T-helper 1 cell treated with Interleukin-12 subunit alpha and Interleukin-12 subunit beta and Interleukin-4 antibody, amounts not matched to agents 30 ng/mL and 1 ng/mL, for 36 hours (primary cell): ENCODE measurements around the gene SLC35B2. TPM values are rescaled to one million over a fixed set of nuclear protein-coding genes. Genes with fewer than 3 reads are reported as not detected.
"Not testable (repeated sequence)": the region's sequence is repeated elsewhere in the genome, so short reads cannot be mapped to it uniquely, and the experiment has no call there.

Experiments used
- intact Hi-C: fragments of 100-400 bp; cut with micrococcal nuclease; formaldehyde crosslinking; loops from one replicate; pipeline ENCODE4 v1.15.1; 2024
- total RNA-seq: library from RNA; stranded (reverse); gene quantifications from 2 replicates; pipeline ENCODE4 v1.2.3, GENCODE V29; 2022

The SLC35B2 gene
- total RNA-seq, 1 donor from 2014 or later, result 31.6 TPM

DNA sequence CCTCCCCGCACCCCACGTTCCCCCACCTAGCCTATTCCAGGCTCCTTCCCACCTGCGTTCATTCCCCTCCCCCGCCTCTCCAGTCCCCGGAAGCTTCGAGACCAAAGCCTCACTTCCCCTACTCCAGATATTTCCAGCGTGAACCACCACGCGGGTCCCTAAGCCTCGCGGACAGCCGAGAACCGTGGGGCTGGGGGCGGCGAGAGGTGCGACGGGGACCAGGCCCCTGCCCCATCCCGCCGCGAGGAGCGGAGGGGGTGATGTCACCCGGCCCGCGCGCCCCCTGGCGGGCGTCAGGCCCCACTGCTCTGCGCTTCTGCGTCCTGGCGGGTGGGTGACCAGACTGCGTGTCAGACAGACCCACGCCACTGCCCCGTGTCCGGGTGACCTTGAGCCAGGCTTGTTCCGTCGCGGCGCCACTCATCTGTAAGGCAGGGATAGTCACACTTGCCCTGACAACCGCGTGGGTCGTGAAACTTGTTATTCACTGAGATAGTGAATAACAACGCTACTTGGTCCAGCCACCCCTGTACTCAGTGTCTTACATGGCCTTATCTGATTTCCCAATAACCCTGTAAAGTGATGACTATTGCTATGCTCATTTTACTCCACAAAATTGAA lies 19.4 kb downstream of the SLC35B2 start:
- intact Hi-C loops, result loop anchor here (1.0 kb wide), 4 partner anchors 8 to 142 kb away; no protein-coding TSS in a partner anchor

DNA sequence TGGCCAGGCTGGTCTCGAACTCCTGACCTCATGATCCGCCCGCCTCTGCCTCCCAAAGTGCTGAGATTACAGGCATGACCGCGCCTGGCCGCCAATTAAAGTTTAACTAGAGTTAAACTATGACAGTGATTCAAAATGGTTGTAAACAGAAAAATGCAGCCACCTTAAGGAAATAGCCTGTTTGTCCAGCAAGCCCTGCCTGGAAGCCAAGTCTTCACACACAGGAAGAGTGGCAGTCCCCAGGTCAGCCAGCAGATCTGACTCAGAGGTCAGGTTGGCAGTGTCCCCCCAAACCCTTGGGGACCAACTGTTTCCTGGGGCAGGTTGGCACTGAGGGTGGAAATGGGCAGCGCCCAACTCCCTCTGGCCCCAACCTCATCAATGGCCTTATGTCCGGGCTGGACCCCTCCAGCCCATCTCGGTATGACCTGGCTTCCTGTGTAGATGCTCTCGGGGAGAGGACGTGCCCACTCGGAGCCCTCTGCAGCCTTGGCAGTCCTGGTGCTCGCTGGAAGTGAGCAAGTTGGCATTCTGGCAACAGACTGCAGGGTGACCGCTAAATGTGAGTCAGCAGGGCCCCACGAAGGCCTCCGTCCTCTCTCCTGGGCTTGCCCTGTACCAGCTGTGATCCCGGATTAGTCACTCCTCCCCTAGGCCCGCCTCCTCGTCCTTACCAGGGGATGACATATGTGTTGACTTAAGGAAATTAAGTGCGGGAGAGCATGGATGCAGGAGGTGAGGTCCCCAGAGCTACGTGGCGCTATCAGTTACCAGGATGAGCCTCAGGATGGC lies 20.1 kb downstream of the SLC35B2 start:
- intact Hi-C loops, result loop anchor here (1.0 kb wide), 4 partner anchors 9 to 141 kb away; no protein-coding TSS in a partner anchor

DNA sequence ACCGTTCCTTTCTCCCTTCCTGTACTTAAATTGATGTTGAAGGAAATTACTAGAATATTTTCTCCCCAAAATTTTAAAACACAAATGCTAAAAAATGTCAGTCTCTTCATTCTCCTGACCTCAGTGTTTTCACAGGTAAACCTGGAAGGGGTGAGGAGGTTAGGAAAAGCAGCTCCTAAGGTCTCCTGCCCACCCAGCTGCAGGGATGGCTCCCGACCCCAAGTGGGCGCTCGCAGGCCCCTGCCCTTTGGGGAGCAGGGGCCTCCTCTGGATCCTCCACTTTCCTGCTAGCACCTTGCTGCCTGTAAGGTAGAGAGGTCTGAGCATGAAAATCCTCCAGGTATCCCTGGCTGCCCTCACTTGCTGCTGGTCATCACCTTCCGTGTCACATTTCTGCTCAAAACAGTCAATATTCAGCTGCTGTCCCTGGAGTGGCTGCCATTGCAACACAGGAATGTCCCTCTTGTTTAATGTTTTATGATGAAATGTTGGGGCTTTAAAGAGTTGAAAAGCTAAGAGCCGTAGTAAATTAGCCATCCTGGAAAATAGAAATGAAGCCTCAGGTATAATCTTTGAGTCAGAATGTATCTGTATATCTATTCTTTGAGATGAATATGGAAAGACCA lies 21.3 kb downstream of the SLC35B2 start:
- intact Hi-C loops, result no loop called here

DNA sequence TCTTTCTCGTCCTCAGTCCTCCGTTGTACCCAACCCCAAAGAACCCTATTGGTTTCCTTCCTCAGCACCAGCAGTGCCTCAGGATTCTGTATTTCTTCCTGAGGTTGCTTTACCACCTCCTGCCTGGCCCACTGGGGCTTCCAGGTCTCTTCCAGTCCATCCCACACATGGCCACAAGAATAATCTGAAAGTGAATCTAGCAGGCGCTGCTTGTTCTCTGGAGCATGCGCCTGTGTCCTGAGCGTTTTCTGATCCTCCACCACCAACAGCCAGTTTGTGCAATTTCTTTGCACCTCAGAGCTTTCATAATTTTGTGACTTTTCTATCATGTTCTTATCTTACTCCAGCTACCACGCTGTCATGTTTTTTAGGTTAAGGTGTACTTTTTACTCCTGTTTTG lies 22.1 kb downstream of the SLC35B2 start:
- intact Hi-C loops, result no loop called here

DNA sequence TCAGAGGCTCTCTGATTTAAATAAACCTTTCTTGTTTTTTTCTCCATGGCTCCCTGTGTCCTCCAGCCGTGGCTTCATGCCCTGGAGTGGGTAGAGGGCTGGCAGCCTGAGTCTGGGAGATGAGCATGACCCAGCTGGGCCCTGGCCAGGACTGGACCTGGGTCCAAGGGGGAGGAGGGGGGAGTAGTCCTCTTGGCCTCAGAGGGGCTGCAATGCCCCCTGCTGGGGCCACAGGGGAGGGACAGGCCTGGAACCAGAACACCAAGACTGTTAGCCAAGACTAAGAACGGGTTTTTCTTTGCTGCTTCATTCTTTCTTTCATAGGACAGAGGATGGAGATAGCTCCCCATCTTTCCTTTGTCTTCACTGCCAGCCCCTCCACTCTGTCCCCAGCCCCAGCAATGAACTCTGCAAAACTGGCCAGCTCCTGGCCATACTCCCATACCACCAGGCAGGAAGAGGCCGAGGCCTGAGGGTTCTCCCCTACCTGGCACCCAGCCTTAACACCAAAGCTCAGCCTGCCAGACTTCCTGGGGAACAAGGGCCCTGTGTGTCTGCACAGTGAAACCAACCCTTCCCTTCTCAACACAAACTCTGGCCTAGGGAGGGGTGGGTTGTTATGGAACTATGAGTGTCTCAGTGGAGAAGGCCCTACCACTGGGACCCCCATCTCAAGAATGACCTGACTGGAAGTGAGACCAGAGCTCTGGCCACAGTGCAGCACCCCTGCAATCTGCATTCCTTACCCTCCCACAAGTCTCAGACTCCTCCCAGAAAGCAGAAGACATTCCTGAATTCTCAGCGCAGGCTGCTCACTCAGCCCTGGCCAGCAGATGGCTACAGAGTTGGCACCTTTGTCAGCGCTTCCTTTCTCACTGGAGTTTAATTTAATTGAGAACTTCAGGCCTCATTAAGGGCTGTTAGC lies 23.0 kb downstream of the SLC35B2 start:
- intact Hi-C loops, result no loop called here

DNA sequence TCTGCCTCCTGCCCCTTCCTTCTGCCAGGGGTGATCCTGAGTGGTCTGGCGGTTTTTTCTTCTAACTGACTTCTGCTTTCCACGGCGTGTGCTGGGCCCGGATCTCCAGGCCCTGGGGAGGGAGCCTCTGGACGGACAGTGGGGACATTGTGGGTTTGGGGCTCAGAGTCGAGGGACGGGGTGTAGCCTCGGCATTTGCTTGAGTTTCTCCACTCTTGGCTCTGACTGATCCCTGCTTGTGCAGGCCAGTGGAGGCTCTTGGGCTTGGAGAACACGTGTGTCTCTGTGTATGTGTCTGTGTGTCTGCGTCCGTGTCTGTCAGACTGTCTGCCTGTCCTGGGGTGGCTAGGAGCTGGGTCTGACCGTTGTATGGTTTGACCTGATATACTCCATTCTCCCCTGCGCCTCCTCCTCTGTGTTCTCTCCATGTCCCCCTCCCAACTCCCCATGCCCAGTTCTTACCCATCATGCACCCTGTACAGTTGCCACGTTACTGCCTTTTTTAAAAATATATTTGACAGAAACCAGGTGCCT lies 23.7 kb downstream of the SLC35B2 start:
- intact Hi-C loops, result no loop called here

DNA sequence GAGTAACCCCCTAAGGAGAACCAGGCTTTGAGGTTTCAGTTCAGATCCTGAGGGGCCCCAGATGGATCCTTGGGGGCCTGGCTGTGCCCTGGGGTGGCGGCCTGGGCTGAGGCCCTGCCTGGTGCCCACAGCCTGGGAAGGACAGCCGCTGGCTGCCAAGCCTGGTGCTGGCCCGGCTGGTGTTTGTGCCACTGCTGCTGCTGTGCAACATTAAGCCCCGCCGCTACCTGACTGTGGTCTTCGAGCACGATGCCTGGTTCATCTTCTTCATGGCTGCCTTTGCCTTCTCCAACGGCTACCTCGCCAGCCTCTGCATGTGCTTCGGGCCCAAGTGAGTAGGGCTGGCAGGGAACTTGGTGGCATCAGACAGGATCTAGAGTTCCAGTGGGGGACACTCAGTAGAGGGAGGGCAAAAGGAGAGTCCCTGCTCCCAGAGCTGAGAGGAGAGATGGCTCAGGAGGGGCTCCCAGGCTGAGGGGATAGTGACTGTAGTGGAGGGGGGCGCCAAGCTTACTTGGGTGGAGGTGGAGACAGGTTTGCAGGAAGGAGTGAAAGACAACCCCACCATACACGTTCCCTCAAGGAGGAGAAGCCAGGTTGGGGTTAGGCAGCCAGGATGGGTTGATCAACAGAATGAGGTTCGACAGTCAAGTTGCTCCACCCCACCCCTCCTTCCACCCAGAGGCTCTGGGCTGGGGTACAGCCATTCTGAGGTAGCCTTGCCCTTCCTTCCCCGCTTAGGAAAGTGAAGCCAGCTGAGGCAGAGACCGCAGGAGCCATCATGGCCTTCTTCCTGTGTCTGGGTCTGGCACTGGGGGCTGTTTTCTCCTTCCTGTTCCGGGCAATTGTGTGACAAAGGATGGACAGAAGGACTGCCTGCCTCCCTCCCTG lies 24.4 kb downstream of the SLC35B2 start:
- intact Hi-C loops, result no loop called here

DNA sequence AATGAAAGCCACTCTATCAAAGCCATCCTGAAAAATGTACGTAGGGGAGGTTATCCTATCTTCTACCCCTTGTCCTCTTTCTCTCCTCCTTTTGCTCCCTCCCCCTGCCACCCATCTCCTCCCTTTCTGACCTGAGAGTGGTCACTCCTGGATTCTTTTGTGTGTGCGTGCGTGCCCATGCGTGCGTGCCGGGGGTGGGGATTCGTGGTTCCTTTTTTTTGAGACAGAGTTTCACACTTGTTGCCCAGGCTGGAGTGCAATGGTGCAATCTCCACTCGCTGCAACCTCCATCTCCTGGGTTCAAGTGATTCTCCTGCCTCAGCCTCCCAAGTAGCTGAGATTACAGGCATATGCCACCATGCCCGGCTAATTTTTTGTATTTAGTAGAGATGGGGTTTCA lies 25.9 kb downstream of the SLC35B2 start:
- intact Hi-C loops, result not testable (repeated sequence)

DNA sequence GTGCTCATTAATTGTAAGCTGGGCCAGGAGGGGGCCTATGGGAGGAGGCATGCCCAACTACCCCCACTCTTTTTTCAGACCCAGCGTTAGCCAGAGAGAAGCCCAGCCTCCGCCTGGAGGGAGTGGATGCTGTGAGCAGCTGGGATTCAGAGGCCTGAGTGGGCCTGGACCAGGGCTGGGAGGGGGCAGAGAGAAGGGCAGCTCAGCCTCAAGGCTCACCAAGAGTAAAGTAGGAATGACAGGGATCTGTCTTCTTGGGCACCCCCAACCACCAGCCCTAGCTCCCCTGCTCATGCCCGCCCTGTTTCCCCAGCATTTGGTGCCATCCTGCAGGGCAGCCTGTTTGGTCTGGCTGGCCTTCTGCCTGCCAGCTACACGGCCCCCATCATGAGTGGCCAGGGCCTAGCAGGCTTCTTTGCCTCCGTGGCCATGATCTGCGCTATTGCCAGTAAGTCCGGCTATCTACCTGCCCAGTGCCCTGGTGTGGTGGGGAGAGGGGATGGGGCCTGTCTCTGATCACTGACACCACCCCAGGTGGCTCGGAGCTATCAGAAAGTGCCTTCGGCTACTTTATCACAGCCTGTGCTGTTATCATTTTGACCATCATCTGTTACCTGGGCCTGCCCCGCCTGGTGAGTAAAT lies 27.2 kb downstream of the SLC35B2 start:
- intact Hi-C loops, result no loop called here

DNA sequence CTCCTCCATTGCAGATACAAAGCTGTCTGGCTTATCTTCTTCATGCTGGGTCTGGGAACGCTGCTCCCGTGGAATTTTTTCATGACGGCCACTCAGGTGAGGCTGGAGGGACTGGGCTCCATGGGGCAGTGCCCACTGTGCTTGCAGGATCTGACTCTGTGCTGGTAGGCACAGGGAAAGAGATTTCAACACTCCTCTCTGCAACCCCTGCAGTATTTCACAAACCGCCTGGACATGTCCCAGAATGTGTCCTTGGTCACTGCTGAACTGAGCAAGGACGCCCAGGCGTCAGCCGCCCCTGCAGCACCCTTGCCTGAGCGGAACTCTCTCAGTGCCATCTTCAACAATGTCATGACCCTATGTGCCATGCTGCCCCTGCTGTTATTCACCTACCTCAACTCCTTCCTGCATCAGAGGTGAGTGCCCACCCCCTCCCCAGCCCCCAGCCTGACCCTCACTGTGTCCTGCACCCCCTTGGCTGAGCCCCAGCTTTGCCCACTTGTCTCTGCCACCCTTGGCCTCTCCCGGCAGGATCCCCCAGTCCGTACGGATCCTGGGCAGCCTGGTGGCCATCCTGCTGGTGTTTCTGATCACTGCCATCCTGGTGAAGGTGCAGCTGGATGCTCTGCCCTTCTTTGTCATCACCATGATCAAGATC lies 27.8 kb downstream of the SLC35B2 start:
- intact Hi-C loops, result no loop called here

DNA sequence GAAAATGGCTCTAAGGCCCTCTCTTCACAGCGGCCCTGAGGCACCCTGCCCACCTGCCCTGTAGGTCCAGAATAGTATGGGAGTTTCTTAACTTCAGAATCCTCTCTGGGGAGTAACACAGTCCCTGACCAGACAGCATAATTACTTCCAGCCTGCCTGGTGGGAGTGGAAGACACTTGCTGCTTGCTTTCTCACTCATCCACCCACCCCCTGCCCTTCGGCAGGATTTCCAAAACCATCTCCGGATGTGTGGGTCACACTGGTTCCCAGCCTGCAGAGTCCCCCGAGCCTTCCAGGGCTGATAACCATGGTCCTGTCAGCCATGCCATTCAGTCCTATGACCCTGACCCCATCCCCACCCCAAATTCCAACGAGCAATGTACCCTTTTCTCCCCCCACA lies 28.5 kb downstream of the SLC35B2 start:
- intact Hi-C loops, result no loop called here

DNA sequence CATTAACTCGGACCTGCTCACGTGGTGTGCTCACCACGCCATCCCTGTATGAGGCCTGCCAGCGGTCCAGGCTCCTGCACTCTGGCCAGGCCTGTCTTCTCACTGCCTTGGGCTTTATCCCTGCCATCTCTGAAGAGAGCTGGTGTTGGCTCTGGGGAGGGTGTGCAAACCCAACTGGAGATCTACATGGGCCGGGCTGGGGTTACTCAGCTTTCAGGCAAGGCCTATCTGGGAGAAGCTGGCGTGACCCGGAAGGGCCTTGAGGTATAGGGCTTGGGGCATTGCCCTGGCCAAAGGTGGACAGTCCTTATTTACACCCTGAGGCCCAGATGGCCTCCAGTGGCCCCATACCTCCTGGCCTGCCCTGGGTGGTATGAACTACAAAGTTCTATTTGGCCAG lies 28.9 kb downstream of the SLC35B2 start:
- intact Hi-C loops, result no loop called here

DNA sequence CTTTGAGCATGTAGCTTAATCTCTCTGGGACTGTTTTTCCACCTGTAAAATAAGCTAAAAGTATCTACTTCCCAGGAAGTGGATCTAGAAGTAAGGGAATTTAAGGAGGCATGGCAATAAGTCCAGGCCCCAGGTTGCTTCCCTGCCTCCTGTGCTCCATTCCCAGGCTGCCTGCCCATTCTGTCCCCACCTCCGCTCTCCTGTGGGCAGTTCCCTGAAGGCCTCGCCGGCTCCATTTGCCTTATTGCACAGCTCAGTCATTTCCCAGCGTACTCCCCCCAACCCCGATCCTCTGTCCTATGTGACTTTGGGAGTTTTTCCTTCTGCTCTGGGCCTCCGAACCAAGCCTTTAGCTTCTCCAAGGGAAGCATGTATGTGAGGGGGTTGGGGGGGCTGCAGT lies 29.3 kb downstream of the SLC35B2 start:
- intact Hi-C loops, result no loop called here

DNA sequence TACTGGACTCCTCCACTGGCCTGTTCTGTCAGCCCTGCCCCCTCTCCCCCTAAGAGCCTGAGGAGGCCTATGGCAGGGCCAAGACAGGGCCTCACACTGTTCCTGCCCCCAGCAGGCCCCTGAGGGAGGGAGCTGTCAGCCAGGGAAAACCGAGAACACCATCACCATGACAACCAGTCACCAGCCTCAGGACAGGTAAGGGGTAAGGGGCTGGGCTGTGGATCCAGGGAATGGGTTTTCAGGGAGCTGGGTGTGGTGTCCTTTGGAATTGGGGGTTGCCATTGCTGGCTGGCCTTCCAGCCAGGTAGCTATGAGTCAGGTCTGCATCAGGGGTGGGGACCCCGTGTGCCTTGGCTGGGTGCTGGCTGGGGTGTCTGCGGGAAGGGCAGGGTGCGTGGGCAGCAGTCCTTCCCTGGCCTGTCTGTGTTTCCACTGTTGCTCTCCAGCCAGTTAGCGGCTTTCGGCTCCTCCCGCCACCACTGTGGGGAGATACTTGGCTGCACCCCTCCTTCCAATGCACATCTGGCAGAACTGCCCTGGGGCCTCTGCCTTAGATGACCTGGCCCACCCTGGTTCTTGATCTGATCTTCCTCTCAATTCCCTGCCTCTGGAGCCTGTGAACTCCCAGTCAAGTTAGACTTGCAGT lies 30.1 kb downstream of the SLC35B2 start:
- intact Hi-C loops, result no loop called here

DNA sequence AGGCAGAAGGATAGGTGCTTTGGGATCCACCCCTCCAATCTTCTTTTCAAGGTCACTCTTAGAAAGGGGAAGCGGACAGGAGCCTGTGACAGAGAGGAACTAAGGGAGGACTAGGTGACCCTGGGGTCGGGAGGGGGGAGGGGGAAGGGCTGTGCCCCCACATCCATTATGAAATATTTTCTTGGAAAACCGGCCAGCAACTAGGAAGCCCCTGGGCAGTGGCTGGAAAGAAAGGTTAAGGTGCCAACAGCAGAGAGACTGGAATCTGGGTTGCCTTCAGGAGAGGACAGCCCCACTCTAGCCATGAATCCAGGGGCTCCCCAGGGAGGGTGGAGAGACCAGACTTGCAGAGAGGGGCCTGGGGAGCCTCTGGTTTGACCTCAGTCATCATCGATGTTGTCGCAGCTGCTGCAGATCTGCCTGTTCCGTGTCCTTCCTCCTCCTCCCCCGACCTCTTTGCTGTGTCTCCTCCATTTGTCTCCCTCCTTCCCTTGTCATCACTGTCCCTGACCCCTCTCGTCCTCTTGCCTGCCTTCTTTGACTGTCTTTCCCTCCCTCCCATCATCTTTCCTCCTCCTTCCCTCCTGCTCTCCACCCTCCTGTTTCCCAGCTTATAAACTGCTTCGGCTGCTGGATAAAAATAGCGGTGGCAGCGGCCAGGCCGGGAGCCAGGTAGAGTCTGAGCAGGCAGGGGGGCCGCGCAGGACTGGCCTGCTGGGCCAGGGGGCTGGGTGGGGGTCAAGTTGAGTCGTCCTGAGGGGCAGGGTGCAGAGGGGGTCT lies 30.8 kb downstream of the SLC35B2 start:
- intact Hi-C loops, result no loop called here

DNA sequence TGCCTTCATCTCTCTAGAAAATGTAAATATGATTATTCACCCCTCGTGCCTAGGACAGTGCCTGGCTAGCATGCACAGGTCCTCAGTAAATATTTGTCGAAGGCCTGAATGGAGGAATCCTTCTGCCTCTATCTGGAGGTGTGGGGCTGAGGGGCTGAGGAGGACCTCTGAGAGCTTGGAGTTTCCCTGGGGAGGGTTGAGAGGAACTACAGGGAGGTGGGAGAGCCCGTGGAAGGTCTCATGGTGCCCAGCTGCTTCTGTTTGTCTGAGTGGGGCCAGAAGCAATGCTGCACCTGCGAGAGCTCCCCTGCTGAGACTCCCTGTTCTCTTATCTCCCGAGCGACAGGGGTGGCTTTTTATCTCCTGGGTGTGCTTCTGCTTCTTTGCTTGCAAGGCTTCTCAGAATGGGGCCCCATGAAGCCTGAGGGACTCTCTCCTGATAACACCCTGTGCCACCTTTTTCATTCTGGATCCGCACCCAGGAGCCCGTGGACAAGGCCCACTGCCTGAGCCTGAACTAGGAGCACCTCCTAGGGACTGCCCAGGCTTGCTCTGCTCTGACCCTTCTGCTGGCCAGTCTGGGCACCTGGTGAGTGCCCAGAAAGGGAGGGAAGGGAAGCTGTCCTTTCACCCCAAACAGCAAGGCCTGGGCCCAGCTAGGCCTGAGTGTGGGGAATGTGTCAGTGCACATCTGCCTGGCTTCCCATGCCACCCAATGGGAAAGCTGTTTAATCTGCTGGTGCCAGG lies 31.6 kb downstream of the SLC35B2 start:
- intact Hi-C loops, result loop anchor here (2.0 kb wide), 1 partner anchor 161 kb away; the partner anchor contains the start of gene CDC5L

DNA sequence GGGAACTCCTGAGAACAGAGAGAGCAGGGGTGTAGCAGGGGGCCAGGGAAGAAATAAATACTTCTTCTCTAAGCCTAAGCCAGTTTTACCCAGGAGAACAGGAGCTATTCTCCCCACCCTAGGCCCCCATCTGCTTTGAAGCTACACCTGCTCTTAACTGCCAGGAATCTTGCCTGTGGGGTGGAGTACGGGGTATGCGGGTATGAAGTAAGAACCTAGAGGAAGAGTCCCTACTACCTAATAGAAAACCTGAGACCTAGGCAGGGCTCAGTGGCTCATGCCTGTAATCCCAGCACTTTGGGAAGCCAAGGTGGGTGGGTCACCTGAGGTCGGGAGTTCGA lies 32.4 kb downstream of the SLC35B2 start:
- intact Hi-C loops, result loop anchor here (1.0 to 5.0 kb wide), 4 partner anchors 40 to 598 kb away; partner anchors contain the start of genes AARS2, CDC5L, GTPBP2 and NFKBIE
